Muscle of leg (tissue), 11 donors: ENCODE measurements around the gene NET1. TPM values are rescaled to one million over a fixed set of nuclear protein-coding genes. Genes with fewer than 3 reads are reported as not detected.

Experiments used
- DNase-seq: peaks from one replicate; pipeline ENCODE4 v3.0.0; 2013
- H3K27ac ChIP-seq: one replicate; pipeline ENCODE4 v1.5.1; 2013; ENCODE audit warnings: mild to moderate bottlenecking, low read length, control low read depth
- H3K27me3 ChIP-seq: one replicate; pipeline ENCODE4 v1.6.1; 2013; ENCODE audit warnings: low read length; ENCODE audit not compliant: control insufficient read depth, insufficient read depth
- H3K36me3 ChIP-seq: one replicate; pipeline ENCODE4 v1.6.1; 2013; ENCODE audit warnings: low read length; ENCODE audit not compliant: control insufficient read depth, insufficient read depth
- H3K4me1 ChIP-seq: one replicate; pipeline ENCODE4 v1.6.1; 2013; ENCODE audit warnings: low read length; ENCODE audit not compliant: control insufficient read depth, insufficient read depth
- H3K4me3 ChIP-seq: one replicate; pipeline ENCODE4 v1.5.1; 2013; ENCODE audit warnings: low read length, control low read depth
- H3K9me3 ChIP-seq: replicated peaks from 2 replicates; pipeline ENCODE4 v1.6.1; 2013; ENCODE audit warnings: low read depth, low read length; ENCODE audit not compliant: control insufficient read depth
- WGBS: methylation state at CpG from one replicate; pipeline ENCODE4 v1.1.5; 2013; ENCODE audit warnings: missing lambda C conversion rate; ENCODE audit not compliant: insufficient coverage; 5-methylcytosine and 5-hydroxymethylcytosine counted together
- polyA plus RNA-seq, 8 donors: library from polyadenylated mRNA; unstranded; fragments of 120-200 nt; gene quantifications; one replicate each; pipeline versions ENCODE4 v1.2.1 to v1.2.3, GENCODE V29; 2013; ENCODE audit warnings: inconsistent platforms in 1 of 8, low replicate concordance in 1 of 8; ENCODE audit not compliant: insufficient read length in 8 of 8, insufficient read depth in 1 of 8
- total RNA-seq: library from RNA; stranded (reverse); fragments of 120-200 nt; gene quantifications from one replicate; pipeline ENCODE4 v1.2.4, GENCODE V29; 2013

The NET1 gene
- total and polyA plus RNA-seq, 9 donors: 87.4 to 127 (median 104) TPM

GRCh38 chr10:5461203-5461588, 48.8 kb downstream of the NET1 start:
- peak overlapping the region; percentile 33 for H3K27ac ChIP-seq

GRCh38 chr10:5461914-5462840, 49.8 kb downstream of the NET1 start:
- 33% methylated on average over 15 of the region's 17 CpGs for whole genome bisulfite sequencing
- DNase-seq: peak; percentile 71
- Histone ChIP-seq H3K4me3 (no peak overlapping the region), H3K27me3 (no peaks in the 10 kb centered on the region), H3K27ac (peak overlapping the region; percentile 77), H3K36me3 (peaks cover 7% of the 10 kb centered on the region), H3K9me3 (no peaks in the 10 kb centered on the region), H3K4me1 (peaks cover 43% of the 10 kb centered on the region)

More at GRCh38 chr10:5461203-5461588, 48.8 kb downstream of the NET1 start:
- Histone ChIP-seq H3K36me3 (peaks cover 14% of the 10 kb centered on the region), H3K4me1 (peaks cover 33% of the 10 kb centered on the region), H3K4me3 (no peak overlapping the region), H3K27me3 (no peaks in the 10 kb centered on the region), H3K9me3 (no peaks in the 10 kb centered on the region)
- no peak for DNase-seq
- WGBS: no CpG with 5 or more reads among the region's 4 CpGs

- H3K4me1 ChIP-seq: peaks cover 50% of the 10 kb centered on the region
- WGBS: 79% methylated on average over 6 of the region's 7 CpGs
- peaks cover 7% of the 10 kb centered on the region for H3K36me3 ChIP-seq
- H3K4me3 ChIP-seq: no peak overlapping the region
- H3K27ac ChIP-seq: peak overlapping the region; percentile 77
- no peaks in the 10 kb centered on the region for H3K27me3 ChIP-seq
- H3K9me3 ChIP-seq: peaks cover 2% of the 10 kb centered on the region
- DNase-seq: no peak
These were observed 50.5 kb downstream of the NET1 start for GRCh38 chr10:5462841-5463293.

GRCh38 chr10:5464546-5464945, 52.2 kb downstream of the NET1 start:
- DNase-seq: peak; percentile 67

GRCh38 chr10:5465976-5466450, 53.7 kb downstream of the NET1 start:
- peaks cover 50% of the 10 kb centered on the region for H3K4me1 ChIP-seq
- no peaks in the 10 kb centered on the region for H3K36me3 ChIP-seq
- H3K27ac ChIP-seq: peak overlapping the region; percentile 92
- no peak for DNase-seq
- no peaks in the 10 kb centered on the region for H3K27me3 ChIP-seq
- H3K4me3 ChIP-seq: no peak overlapping the region
- 45% methylated on average over 12 of the region's 12 CpGs for WGBS
- peaks cover 8% of the 10 kb centered on the region for H3K9me3 ChIP-seq

More at GRCh38 chr10:5464546-5464945, 52.2 kb downstream of the NET1 start:
- Histone ChIP-seq H3K27me3 (no peaks in the 10 kb centered on the region), H3K36me3 (peaks cover 3% of the 10 kb centered on the region), H3K9me3 (peaks cover 8% of the 10 kb centered on the region), H3K4me1 (peaks cover 53% of the 10 kb centered on the region), H3K4me3 (no peak overlapping the region), H3K27ac (no peak overlapping the region)
- 50% methylated on average over 1 of the region's 5 CpGs for WGBS

GRCh38 chr10:5466451-5467206, 54.3 kb downstream of the NET1 start:
- Histone ChIP-seq H3K27ac (peak overlapping the region; percentile 92), H3K36me3 (no peaks in the 10 kb centered on the region), H3K4me1 (peaks cover 47% of the 10 kb centered on the region), H3K4me3 (no peak overlapping the region), H3K9me3 (peaks cover 8% of the 10 kb centered on the region), H3K27me3 (no peaks in the 10 kb centered on the region)
- DNase-seq: peak; percentile 96
- 7% methylated on average over 8 of the region's 18 CpGs for WGBS

- WGBS: no CpG with 5 or more reads among the region's 8 CpGs
- DNase-seq: peak; percentile 92
- peak overlapping the region; percentile 92 for H3K27ac ChIP-seq
- H3K27me3 ChIP-seq: no peaks in the 10 kb centered on the region
- H3K4me1 ChIP-seq: peaks cover 43% of the 10 kb centered on the region
- H3K36me3 ChIP-seq: no peaks in the 10 kb centered on the region
- H3K9me3 ChIP-seq: peaks cover 8% of the 10 kb centered on the region
- H3K4me3 ChIP-seq: no peak overlapping the region
These were observed 54.8 kb downstream of the NET1 start for GRCh38 chr10:5467207-5467535.

GRCh38 chr10:5467634-5468255, 55.4 kb downstream of the NET1 start:
- no peak for DNase-seq
- 65% methylated on average over 4 of the region's 6 CpGs for WGBS
- no peaks in the 10 kb centered on the region for H3K36me3 ChIP-seq
- H3K27ac ChIP-seq: peak overlapping the region; percentile 92
- H3K4me1 ChIP-seq: peaks cover 37% of the 10 kb centered on the region
- H3K4me3 ChIP-seq: no peak overlapping the region
- H3K27me3 ChIP-seq: no peaks in the 10 kb centered on the region
- peaks cover 8% of the 10 kb centered on the region for H3K9me3 ChIP-seq

- H3K36me3 ChIP-seq: no peaks in the 10 kb centered on the region
- DNase-seq: no peak
- H3K4me1 ChIP-seq: peaks cover 35% of the 10 kb centered on the region
- peak overlapping the region; percentile 92 for H3K27ac ChIP-seq
- H3K9me3 ChIP-seq: peaks cover 8% of the 10 kb centered on the region
- H3K27me3 ChIP-seq: no peaks in the 10 kb centered on the region
- H3K4me3 ChIP-seq: no peak overlapping the region
- WGBS: 84% methylated on average over 7 of the region's 8 CpGs
These were observed 56.1 kb downstream of the NET1 start for GRCh38 chr10:5468262-5469106.
